K562 (cell line): ENCODE results near the gene MTIF3. TPM values are rescaled to one million over a fixed set of nuclear protein-coding genes. Genes with fewer than 3 reads are reported as not detected.

Source experiments
- ATAC-seq: fragments of 200-7000 bp; cut with Tn5 transposase; 3 replicates; pipeline ENCODE4 v1.9.1; 2020; ENCODE audit warnings: moderate library complexity
- BruUV-seq: library from RNA; stranded (reverse); fragments of 400-500 nt; replicated peaks from 2 replicates; lab custom pipeline; 2021; lab: Mats Ljungman, UMichigan
- CTCF ChIA-PET: fragments of 300-600 bp; formaldehyde crosslinking; extraction: SDS; loops from one replicate; lab custom pipeline; 2021; ENCODE audit warnings: low intra/inter-chr PET ratio; lab: Yijun Ruan, JAX
- POLR2A ChIA-PET: fragments of 300-600, 350-650 bp; sonication (Branson Sonifier 250); formaldehyde crosslinking; extraction: SDS; loops from one replicate; lab custom pipeline; 2021; ENCODE audit warnings: antibody characterized with exemption, inconsistent platforms; lab: Yijun Ruan, JAX
- DNase-seq, 4 experiments: peaks; one replicate each; pipeline versions ENCODE4 v3.0.0 to v3.0.0-alpha.2; 2011 to 2018; ENCODE audit warnings: low spot score in 3 of 4, mixed read lengths in 3 of 4; ENCODE audit errors: extremely low read depth in 1 of 4
- FAIRE-seq: peaks from 2 replicates; lab custom pipeline; 2011; peaks lifted over from hg19 to GRCh38; lab: Jason Lieb, UNC
- H2AFZ ChIP-seq: 2 replicates; pipeline ENCODE4 v1.6.0; 2011; ENCODE audit warnings: low read depth, low read length, control low read depth, inconsistent platforms
- H3K27ac ChIP-seq: fragments of 200-600 bp; 3 replicates; pipeline ENCODE4 v1.8.0; 2011; ENCODE audit warnings: low read depth, mild to moderate bottlenecking, control low read depth, inconsistent platforms, low read length, moderate library complexity, mixed read lengths; ENCODE audit errors: extremely low read depth
- H3K27me3 ChIP-seq, 2 experiments: fragments of 300-600 bp in 1 of 2; 2 replicates in 1 of 2; 3 replicates in 1 of 2; pipeline versions ENCODE4 v1.6.0 to v1.8.0; 2011; ENCODE audit warnings: inconsistent platforms in 2 of 2, low read length in 2 of 2, mild to moderate bottlenecking in 1 of 2, mixed read lengths in 1 of 2, moderate library complexity in 1 of 2; ENCODE audit not compliant: control insufficient read depth in 2 of 2, insufficient read depth in 2 of 2
- H3K36me3 ChIP-seq: fragments of 300-600 bp; 3 replicates; pipeline ENCODE4 v1.8.0; 2011; ENCODE audit warnings: mild to moderate bottlenecking, low read length, inconsistent platforms; ENCODE audit not compliant: control insufficient read depth, insufficient read depth
- H3K4me1 ChIP-seq, 2 experiments: fragments of 200-600 bp in 1 of 2; replicated peaks in 1 of 2; 2 replicates in 1 of 2; 3 replicates in 1 of 2; pipeline versions ENCODE4 v1.5.1 to v1.8.0; 2011; ENCODE audit warnings: inconsistent platforms in 2 of 2, low read length in 2 of 2, mild to moderate bottlenecking in 1 of 2, mixed read lengths in 1 of 2, moderate library complexity in 1 of 2; ENCODE audit not compliant: control insufficient read depth in 2 of 2, insufficient read depth in 2 of 2
- H3K4me2 ChIP-seq: 2 replicates; pipeline ENCODE4 v1.6.1; 2011; ENCODE audit warnings: low read length, control low read depth, inconsistent platforms, mixed read lengths; ENCODE audit not compliant: insufficient read depth
- H3K4me3 ChIP-seq: fragments of 200-600 bp; sonication (generic), shearing (Covaris generic); 2 replicates; pipeline ENCODE4 v1.5.1; 2016; ENCODE audit warnings: control low read depth, inconsistent platforms
- H3K79me2 ChIP-seq: fragments of 200-600 bp; 3 replicates; pipeline ENCODE4 v1.8.0; 2011; ENCODE audit warnings: low read length, inconsistent platforms; ENCODE audit not compliant: control insufficient read depth, insufficient read depth
- H3K9ac ChIP-seq, 2 experiments: 2 replicates each; pipeline versions ENCODE4 v1.6.0 to v1.6.1; 2011; ENCODE audit warnings: low read depth in 2 of 2, low read length in 2 of 2, control low read depth in 1 of 2, inconsistent platforms in 1 of 2, mild to moderate bottlenecking in 1 of 2, mixed read lengths in 1 of 2; ENCODE audit not compliant: insufficient read depth in 1 of 2
- H3K9me1 ChIP-seq: one replicate; pipeline ENCODE4 v1.6.0; 2011; ENCODE audit warnings: inconsistent platforms, mild to moderate bottlenecking, low read length, moderate library complexity; ENCODE audit not compliant: control insufficient read depth, insufficient read depth
- H3K9me3 ChIP-seq: replicated peaks from 2 replicates; pipeline ENCODE4 v1.5.1; 2011; ENCODE audit warnings: low read depth, low read length, inconsistent platforms; ENCODE audit not compliant: control insufficient read depth, insufficient read depth
- H4K20me1 ChIP-seq: replicated peaks from 2 replicates; pipeline ENCODE4 v1.6.1; 2011; ENCODE audit warnings: low read length, inconsistent platforms, mixed read lengths; ENCODE audit not compliant: control insufficient read depth, insufficient read depth
- ARID1B ChIP-seq: fragments of 450-650 bp; IDR thresholded peaks from 2 replicates; pipeline ENCODE4 v1.6.1; 2016; ENCODE audit warnings: antibody characterized with exemption, mild to moderate bottlenecking, inconsistent platforms
- BCOR ChIP-seq: fragments of 450-650 bp; IDR thresholded peaks from 2 replicates; pipeline ENCODE4 v1.6.1; 2016
- CBFB ChIP-seq: sonication (generic); formaldehyde crosslinking; IDR thresholded peaks from 2 replicates; pipeline ENCODE4 v1.4.0; 2020; ENCODE audit warnings: mild to moderate bottlenecking, missing genetic modification reagents
- GTF2B ChIP-seq: IDR thresholded peaks from 2 replicates; pipeline ENCODE4 v1.6.1; 2011; ENCODE audit not compliant: insufficient read length; ENCODE audit errors: extremely low read depth
- HEY1 ChIP-seq: fragments of 250-450 bp; sonication (Bioruptor Pico); IDR thresholded peaks from 2 replicates; pipeline ENCODE4 v1.5.0; 2020; ENCODE audit warnings: mild to moderate bottlenecking, moderate library complexity, borderline replicate concordance
- KDM4B ChIP-seq, 2 experiments: fragments of 450-650 bp in 1 of 2; sonication (generic) in 1 of 2; IDR thresholded peaks; 2 replicates each; pipeline ENCODE4 v1.6.1; 2016 to 2017; ENCODE audit warnings: borderline replicate concordance in 2 of 2, antibody characterized with exemption in 1 of 2, low read depth in 1 of 2, mild to moderate bottlenecking in 1 of 2
- NBN ChIP-seq: fragments of 450-650 bp; IDR thresholded peaks from 2 replicates; pipeline ENCODE4 v1.6.1; 2016; ENCODE audit warnings: low read depth, mild to moderate bottlenecking
- NCOA1 ChIP-seq: fragments of 450-650 bp; IDR thresholded peaks from 2 replicates; pipeline ENCODE4 v1.6.1; 2016; ENCODE audit warnings: low read depth
- NR2F6 ChIP-seq: fragments of 450-650 bp; formaldehyde crosslinking; IDR thresholded peaks from 2 replicates; pipeline ENCODE4 v1.4.0; 2020; ENCODE audit warnings: mild to moderate bottlenecking
- SAP30 ChIP-seq: fragments of 200-600 bp; sonication (generic); IDR thresholded peaks from 2 replicates; pipeline ENCODE4 v1.6.1; 2012; ENCODE audit warnings: borderline replicate concordance, low read depth, mild to moderate bottlenecking, moderate library complexity, low read length, control low read depth, inconsistent platforms; ENCODE audit not compliant: insufficient read depth, poor library complexity, severe bottlenecking
- SETDB1 ChIP-seq: IDR thresholded peaks from one replicate; pipeline ENCODE4 v1.6.1; 2012; ENCODE audit warnings: low read length, control low read depth, inconsistent platforms
- SMARCB1 ChIP-seq: IDR thresholded peaks from 2 replicates; pipeline ENCODE4 v1.6.1; 2011; ENCODE audit warnings: improper control_type of control experiment, low read depth; ENCODE audit not compliant: insufficient read length
- STAT5A ChIP-seq: IDR thresholded peaks from 2 replicates; pipeline ENCODE4 v1.6.1; 2012; ENCODE audit warnings: low read length, inconsistent platforms, borderline replicate concordance
- TGIF2 ChIP-seq: sonication (generic); formaldehyde crosslinking; IDR thresholded peaks from 2 replicates; pipeline ENCODE4 v1.8.1; 2022; ENCODE audit warnings: mild to moderate bottlenecking, missing genetic modification reagents, moderate library complexity
- ZKSCAN3 ChIP-seq: fragments of 250-450 bp; sonication (Bioruptor Pico); IDR thresholded peaks from 2 replicates; pipeline ENCODE4 v1.4.0; 2020
- ZNF324 ChIP-seq: fragments of 250-450 bp; sonication (Bioruptor Pico); IDR thresholded peaks from 2 replicates; pipeline ENCODE4 v1.4.0; 2020; ENCODE audit warnings: mild to moderate bottlenecking
- ZNF584 ChIP-seq: fragments of 200-800 bp; sonication (Bioruptor generic); IDR thresholded peaks from 2 replicates; pipeline ENCODE4 v1.6.1; 2016; ENCODE audit warnings: low read depth, mild to moderate bottlenecking, missing genetic modification characterization, missing compliant biosample characterization
- ZNF76 ChIP-seq: fragments of 250-450 bp; sonication (Bioruptor Pico); IDR thresholded peaks from 2 replicates; pipeline ENCODE4 v1.4.0; 2020; ENCODE audit warnings: mild to moderate bottlenecking, moderate library complexity, borderline replicate concordance
- WGBS: fragments of 100-300 bp; shearing (Covaris generic); methylation state at CpG from one replicate; pipeline ENCODE4 v1.1.6; 2016; ENCODE audit warnings: low coverage, mixed read lengths; ENCODE audit not compliant: insufficient coverage; ENCODE audit errors: missing lambda C conversion rate; 5-methylcytosine and 5-hydroxymethylcytosine counted together
- in situ Hi-C: fragments of 300-500 bp; cut with MboI; formaldehyde crosslinking; loops from 4 replicates; pipeline ENCODE4 v1.15.0; 2018; ENCODE audit warnings: inconsistent platforms, mixed read lengths
- intact Hi-C: fragments of 100-400 bp; cut with micrococcal nuclease; formaldehyde crosslinking; loops from 2 replicates; pipeline ENCODE4 v1.14.2; 2022
- polyA plus RNA-seq, 8 experiments: library from polyadenylated mRNA; depleted of rRNA in 4 of 8; stranded (reverse) in 5 of 8; unstranded in 3 of 8; fragments of >200 nt; fragmentation: Nextera tagmentation in 2 of 8; fragmentation: Illumina TruSeq in 1 of 8; extraction: Ambion mirVana in 2 of 8; extraction: Trizol in 1 of 8; gene quantifications; 2 replicates each; pipeline versions ENCODE4 v1.2.1 to v1.2.3, GENCODE V29; 2011 to 2014; ENCODE audit warnings: inconsistent platforms in 1 of 8, missing spikeins in 1 of 8
- total RNA-seq, 7 experiments: library from RNA; depleted of rRNA in 6 of 7; stranded (reverse); fragments of >200 nt in 6 of 7; fragmentation: Illumina TruSeq in 2 of 7; extraction: Trizol in 2 of 7; gene quantifications; 2 replicates each; pipeline versions ENCODE4 v1.2.1 to v1.2.3, GENCODE V29; 2011 to 2021; ENCODE audit warnings: low replicate concordance in 1 of 7
- TF ChIP-seq, protein P1 (sequence below): sonication (generic); formaldehyde crosslinking; IDR thresholded peaks from 2 replicates; pipeline ENCODE4 v1.8.0; 2022; ENCODE audit warnings: mild to moderate bottlenecking, missing genetic modification reagents, borderline replicate concordance

Gene MTIF3
- total and polyA plus RNA-seq, 9 of the 15 experiments (the other 6 are each of a cell fraction or from before 2014, with no cell fraction given): 23.5 to 73.6 (median 45.2) TPM

GRCh38 chr13:27442071-27442647 is 8.2 kb downstream of the MTIF3 start:
- ATAC-seq: no peak
- H3K27ac ChIP-seq: no peak overlapping the region
- peaks cover 20% of the 10 kb centered on the region; the same call in 1 of the 3 replicates for H3K36me3 ChIP-seq
- H3K9me1 ChIP-seq: no peaks in the 10 kb centered on the region
- peaks cover 6% of the 10 kb centered on the region; the same call in 2 of the 3 replicates for H3K79me2 ChIP-seq
- POLR2A ChIA-PET: no interaction called here
- no peak overlapping the region for H3K9ac ChIP-seq
- TF ChIP-seq SMARCB1 (no peak), ZNF584 (CRISPR knock-in tag) (no peak), KDM4B (IDR thresholded peaks at IDR 0.05; ENCODE audit: borderline replicate concordance in 2 of 2, low read depth in 1 of 2) (no peak), ZNF324 (CRISPR knock-in tag) (no peak), TGIF2 (CRISPR knock-in tag) (no peak), NR2F6 (CRISPR knock-in tag) (no peak), CBFB (CRISPR knock-in tag) (no peak), SETDB1 (no peak), ZNF76 (CRISPR knock-in tag) (no peak), HEY1 (CRISPR knock-in tag) (no peak), STAT5A (no peak), ARID1B (no peak), NBN (no peak), NCOA1 (no peak), SAP30 (no peak), ZKSCAN3 (CRISPR knock-in tag) (no peak), BCOR (no peak), GTF2B (no peak)
- TF ChIP-seq, protein P1, sequence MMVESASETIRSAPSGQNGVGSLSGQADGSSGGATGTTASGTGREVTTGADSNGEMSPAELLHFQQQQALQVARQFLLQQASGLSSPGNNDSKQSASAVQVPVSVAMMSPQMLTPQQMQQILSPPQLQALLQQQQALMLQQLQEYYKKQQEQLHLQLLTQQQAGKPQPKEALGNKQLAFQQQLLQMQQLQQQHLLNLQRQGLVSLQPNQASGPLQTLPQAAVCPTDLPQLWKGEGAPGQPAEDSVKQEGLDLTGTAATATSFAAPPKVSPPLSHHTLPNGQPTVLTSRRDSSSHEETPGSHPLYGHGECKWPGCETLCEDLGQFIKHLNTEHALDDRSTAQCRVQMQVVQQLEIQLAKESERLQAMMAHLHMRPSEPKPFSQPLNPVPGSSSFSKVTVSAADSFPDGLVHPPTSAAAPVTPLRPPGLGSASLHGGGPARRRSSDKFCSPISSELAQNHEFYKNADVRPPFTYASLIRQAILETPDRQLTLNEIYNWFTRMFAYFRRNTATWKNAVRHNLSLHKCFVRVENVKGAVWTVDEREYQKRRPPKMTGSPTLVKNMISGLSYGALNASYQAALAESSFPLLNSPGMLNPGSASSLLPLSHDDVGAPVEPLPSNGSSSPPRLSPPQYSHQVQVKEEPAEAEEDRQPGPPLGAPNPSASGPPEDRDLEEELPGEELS (CRISPR knock-in tag): no peak
- peaks cover 0 to 2% of the 10 kb centered on the region in 2 experiments; a peak in 2 of 5 replicates for H3K4me1 ChIP-seq
- H2AFZ ChIP-seq: no peak overlapping the region
- DNase-seq: no peak
- no peaks in the 10 kb centered on the region for H3K27me3 ChIP-seq
- FAIRE-seq: no peak
- intact Hi-C loops (no loop called here), in situ Hi-C loops (no loop called here)
- H4K20me1 ChIP-seq: no peaks in the 10 kb centered on the region
- CTCF ChIA-PET: no interaction called here
- H3K9me3 ChIP-seq: no peaks in the 10 kb centered on the region
- no peak overlapping the region for H3K4me2 ChIP-seq
- WGBS: 89% methylated on average over 13 of the region's 15 CpGs
- no peak overlapping the region for H3K4me3 ChIP-seq
- BruUV-seq: no TSS peak
